Measurements from ENCODE around the gene CRADD.

- TF ChIP-seq CTCF (IDR thresholded peaks at IDR 0.05 in 4 of 5, conservative IDR thresholded peaks at IDR 0.05 in 1 of 5) = no peak
- TF ChIP-seq POLR2A (IDR thresholded peaks at IDR 0.05) = no peak
Observed at GRCh38 chr12:93710574-93710926, 33.4 kb downstream of the CRADD start.

Data from gastrocnemius medialis (tissue), 4 donors.